CD14-positive monocyte (primary cell): ENCODE data around the gene UEVLD. TPM values are rescaled to one million over a fixed set of nuclear protein-coding genes. Genes with fewer than 3 reads are reported as not detected.

Experiments
- DNase-seq, 3 donors: peaks; one replicate each; pipeline ENCODE4 v3.0.0-alpha.2; 2011 to 2022
- H2AFZ ChIP-seq: 2 replicates; pipeline ENCODE4 v1.6.0; 2012; ENCODE audit warnings: mild to moderate bottlenecking, low read depth, low read length, inconsistent platforms; ENCODE audit not compliant: insufficient read depth, poor library complexity, severe bottlenecking
- H3K27ac ChIP-seq, 2 donors: 1 replicate in 1 of 2; 2 replicates in 1 of 2; pipeline ENCODE4 v1.5.1; 2012 to 2013; ENCODE audit warnings: low read length in 2 of 2, control low read depth in 1 of 2, inconsistent platforms in 1 of 2, low read depth in 1 of 2, mild to moderate bottlenecking in 1 of 2
- H3K27me3 ChIP-seq, 2 donors: one replicate each; pipeline versions ENCODE4 v1.6.0 to v1.6.1; 2011 to 2013; ENCODE audit warnings: low read length in 2 of 2; ENCODE audit not compliant: control insufficient read depth in 2 of 2, insufficient read depth in 2 of 2
- H3K36me3 ChIP-seq, 2 donors: replicated peaks in 1 of 2; 1 replicate in 1 of 2; 2 replicates in 1 of 2; pipeline versions ENCODE4 v1.5.1 to v1.6.1; 2012 to 2013; ENCODE audit warnings: low read length in 2 of 2, control low read depth in 1 of 2, inconsistent platforms in 1 of 2, mild to moderate bottlenecking in 1 of 2; ENCODE audit not compliant: insufficient read depth in 2 of 2, control insufficient read depth in 1 of 2
- H3K4me1 ChIP-seq, 2 donors: 1 replicate in 1 of 2; 2 replicates in 1 of 2; pipeline versions ENCODE4 v1.5.1 to v1.6.1; 2012 to 2013; ENCODE audit warnings: low read length in 2 of 2, control low read depth in 1 of 2, inconsistent platforms in 1 of 2, mild to moderate bottlenecking in 1 of 2, moderate library complexity in 1 of 2; ENCODE audit not compliant: insufficient read depth in 2 of 2, control insufficient read depth in 1 of 2
- H3K4me2 ChIP-seq: replicated peaks from 2 replicates; pipeline ENCODE3; 2012; ENCODE audit warnings: low read length, moderate library complexity, mild to moderate bottlenecking; ENCODE audit not compliant: poor library complexity, severe bottlenecking; ENCODE audit errors: extremely low read depth
- H3K4me3 ChIP-seq, 3 experiments: fragments of 200-600 bp in 1 of 3; sonication (generic) in 1 of 3; replicated peaks in 1 of 3; 1 replicate in 2 of 3; 2 replicates in 1 of 3; pipeline ENCODE4 v1.5.1; 2011 to 2013; ENCODE audit warnings: low read length in 3 of 3, mild to moderate bottlenecking in 3 of 3, control low read depth in 2 of 3, low read depth in 2 of 3, inconsistent platforms in 1 of 3, moderate library complexity in 1 of 3
- H3K79me2 ChIP-seq: 2 replicates; pipeline ENCODE4 v1.6.0; 2012; ENCODE audit warnings: mild to moderate bottlenecking, control low read depth, inconsistent platforms, low read length, moderate library complexity; ENCODE audit not compliant: insufficient read depth
- H3K9ac ChIP-seq: 2 replicates; pipeline ENCODE4 v1.6.0; 2017; ENCODE audit warnings: low read length, mild to moderate bottlenecking; ENCODE audit not compliant: insufficient read depth, poor library complexity, severe bottlenecking
- H3K9me3 ChIP-seq, 2 donors: replicated peaks in 1 of 2; 1 replicate in 1 of 2; 2 replicates in 1 of 2; pipeline versions ENCODE4 v1.5.1 to v1.6.1; 2012 to 2013; ENCODE audit warnings: low read length in 2 of 2, control low read depth in 1 of 2; ENCODE audit not compliant: control insufficient read depth in 1 of 2, insufficient read depth in 1 of 2
- H4K20me1 ChIP-seq: 2 replicates; pipeline ENCODE4 v1.6.0; 2012; ENCODE audit warnings: mild to moderate bottlenecking, low read length, control low read depth, moderate library complexity; ENCODE audit not compliant: insufficient read depth
- H3K27ac Mint-ChIP-seq, 7 donors: one replicate each; pipeline ENCODE4 v1.8.0; 2020; ENCODE audit warnings: mild to moderate bottlenecking in 7 of 7, mixed read lengths in 7 of 7, moderate library complexity in 6 of 7, inconsistent platforms in 2 of 7
- H3K27me3 Mint-ChIP-seq, 3 donors: one replicate each; pipeline ENCODE4 v1.8.0; 2021 to 2022; ENCODE audit warnings: low read depth in 3 of 3, mild to moderate bottlenecking in 3 of 3, mixed read lengths in 3 of 3, moderate library complexity in 3 of 3, inconsistent platforms in 1 of 3
- H3K36me3 Mint-ChIP-seq, 2 donors: one replicate each; pipeline ENCODE4 v1.8.0; 2020; ENCODE audit warnings: mixed read lengths in 2 of 2, inconsistent platforms in 1 of 2, mild to moderate bottlenecking in 1 of 2
- H3K4me1 Mint-ChIP-seq: one replicate; pipeline ENCODE4 v1.8.0; 2020; ENCODE audit warnings: mild to moderate bottlenecking, mixed read lengths
- H3K4me3 Mint-ChIP-seq, 2 donors: one replicate each; pipeline ENCODE4 v1.8.0; 2020; ENCODE audit warnings: mild to moderate bottlenecking in 2 of 2, mixed read lengths in 2 of 2, moderate library complexity in 1 of 2
- H3K9me3 Mint-ChIP-seq, 7 donors: one replicate each; pipeline ENCODE4 v1.8.0; 2020 to 2022; ENCODE audit warnings: mixed read lengths in 7 of 7, mild to moderate bottlenecking in 6 of 7, moderate library complexity in 6 of 7, inconsistent platforms in 2 of 7
- WGBS: methylation state at CpG from one replicate; pipeline ENCODE4 v1.1.5; 2013; ENCODE audit warnings: missing lambda C conversion rate; ENCODE audit not compliant: insufficient coverage; 5-methylcytosine and 5-hydroxymethylcytosine counted together
- intact Hi-C, 2 donors: fragments of 100-400 bp; cut with micrococcal nuclease; formaldehyde crosslinking; loops; one replicate each; pipeline versions ENCODE4 v1.15.0 to v1.15.1; 2023
- polyA plus RNA-seq, 3 donors: library from polyadenylated mRNA; depleted of rRNA in 1 of 3; unstranded in 2 of 3; stranded (reverse) in 1 of 3; fragments of 300-500 nt in 2 of 3; fragments of >200 nt in 1 of 3; fragmentation: Illumina TruSeq in 2 of 3; gene quantifications; 1 replicate in 2 of 3; 2 replicates in 1 of 3; pipeline ENCODE4 v1.2.3, GENCODE V29; 2012 to 2021
- TF ChIP-seq, protein P1 (sequence below): fragments of 200-600 bp; IDR thresholded peaks from one replicate; pipeline ENCODE4 v1.8.0; 2022; ENCODE audit warnings: antibody characterized with exemption, mild to moderate bottlenecking

Gene UEVLD
- polyA plus RNA-seq, 3 donors = 8.0 to 15.5 (median 11.7) TPM

DNA sequence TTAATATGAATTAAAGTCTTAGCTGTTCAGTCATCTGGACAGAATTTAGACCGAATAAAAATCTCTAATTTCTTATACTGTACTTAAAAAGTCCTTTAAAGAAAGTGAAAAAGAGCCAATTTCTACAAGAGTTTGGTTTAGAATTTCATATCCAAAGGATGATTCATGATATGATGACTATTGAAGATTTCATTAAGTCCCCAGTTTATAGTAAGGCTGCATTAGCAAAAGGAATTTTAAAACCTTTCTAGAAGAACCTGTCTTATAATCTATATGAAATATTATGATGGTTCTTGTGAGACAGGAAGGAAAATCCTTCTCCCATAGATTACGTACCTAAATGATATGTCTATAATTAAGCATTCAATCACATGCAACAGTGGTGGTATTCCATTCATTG lies 96.6 kb downstream of the UEVLD start:
- TF ChIP-seq, protein P1, sequence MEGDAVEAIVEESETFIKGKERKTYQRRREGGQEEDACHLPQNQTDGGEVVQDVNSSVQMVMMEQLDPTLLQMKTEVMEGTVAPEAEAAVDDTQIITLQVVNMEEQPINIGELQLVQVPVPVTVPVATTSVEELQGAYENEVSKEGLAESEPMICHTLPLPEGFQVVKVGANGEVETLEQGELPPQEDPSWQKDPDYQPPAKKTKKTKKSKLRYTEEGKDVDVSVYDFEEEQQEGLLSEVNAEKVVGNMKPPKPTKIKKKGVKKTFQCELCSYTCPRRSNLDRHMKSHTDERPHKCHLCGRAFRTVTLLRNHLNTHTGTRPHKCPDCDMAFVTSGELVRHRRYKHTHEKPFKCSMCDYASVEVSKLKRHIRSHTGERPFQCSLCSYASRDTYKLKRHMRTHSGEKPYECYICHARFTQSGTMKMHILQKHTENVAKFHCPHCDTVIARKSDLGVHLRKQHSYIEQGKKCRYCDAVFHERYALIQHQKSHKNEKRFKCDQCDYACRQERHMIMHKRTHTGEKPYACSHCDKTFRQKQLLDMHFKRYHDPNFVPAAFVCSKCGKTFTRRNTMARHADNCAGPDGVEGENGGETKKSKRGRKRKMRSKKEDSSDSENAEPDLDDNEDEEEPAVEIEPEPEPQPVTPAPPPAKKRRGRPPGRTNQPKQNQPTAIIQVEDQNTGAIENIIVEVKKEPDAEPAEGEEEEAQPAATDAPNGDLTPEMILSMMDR = no peak
- Histone ChIP-seq H4K20me1 (peaks cover 19% of the 10 kb centered on the region), H2AFZ (no peak overlapping the region), H3K27ac (no peak overlapping the region), H3K9ac (no peak overlapping the region), H3K36me3 (peaks cover 63 to 91% of the 10 kb centered on the region in 2 donors), H3K4me2 (no peak overlapping the region), H3K79me2 (no peaks in the 10 kb centered on the region), H3K27me3 (no peaks in the 10 kb centered on the region), H3K4me3 (no peak overlapping the region), H3K9me3 (no peaks in the 10 kb centered on the region), H3K4me1 (no peaks in the 10 kb centered on the region)
- no peak overlapping the region for H3K27ac Mint-ChIP-seq
- DNase-seq = no peak
- H3K36me3 Mint-ChIP-seq = peaks cover 57 to 84% of the 10 kb centered on the region in 2 donors
- no peak overlapping the region for H3K4me3 Mint-ChIP-seq
- intact Hi-C loops = no loop called here
- H3K4me1 Mint-ChIP-seq = no peaks in the 10 kb centered on the region
- peaks cover 0 to 3% (median 0%) of the 10 kb centered on the region in 7 donors for H3K9me3 Mint-ChIP-seq
- no CpG with 5 or more reads among the region's 2 CpGs for WGBS
- no peaks in the 10 kb centered on the region for H3K27me3 Mint-ChIP-seq

- TF ChIP-seq, protein P1 = no peak
- H3K79me2 ChIP-seq = no peaks in the 10 kb centered on the region
- no peak overlapping the region for H2AFZ ChIP-seq
- no peak overlapping the region for H3K9ac ChIP-seq
- H3K27me3 ChIP-seq = no peaks in the 10 kb centered on the region
- H3K4me1 ChIP-seq = no peaks in the 10 kb centered on the region
- Mint-ChIP-seq H3K27me3 (no peaks in the 10 kb centered on the region), H3K36me3 (peaks cover 57 to 79% of the 10 kb centered on the region in 2 donors), H3K27ac (peak overlapping the region in 3 of 7 donors; percentile 13 to 34 (median 33)), H3K4me3 (no peak overlapping the region), H3K4me1 (no peaks in the 10 kb centered on the region), H3K9me3 (peaks cover 0 to 3% (median 0%) of the 10 kb centered on the region in 7 donors)
- no peak overlapping the region for H3K4me3 ChIP-seq
- no peak for DNase-seq
- 94% methylated on average over 8 of the region's 15 CpGs for WGBS
- peaks cover 63 to 89% of the 10 kb centered on the region in 2 donors for H3K36me3 ChIP-seq
- H4K20me1 ChIP-seq = peaks cover 18% of the 10 kb centered on the region
- H3K4me2 ChIP-seq = no peak overlapping the region
- no peaks in the 10 kb centered on the region for H3K9me3 ChIP-seq
- H3K27ac ChIP-seq = no peak overlapping the region
- intact Hi-C loops = no loop called here
Observed at GRCh38 chr11:18490736-18491485, 97.6 kb downstream of the UEVLD start.
